IPS-18c (cell line): ENCODE data around the gene MTERF4.

Experiments used
- H3K4me3 ChIP-seq: 2 replicates; pipeline ENCODE4 v1.7.0; 2013; ENCODE audit warnings: low read depth, mild to moderate bottlenecking, low read length, moderate library complexity; ENCODE audit not compliant: insufficient read depth
- H3K9me3 ChIP-seq: one replicate; pipeline ENCODE4 v1.6.1; 2013; ENCODE audit warnings: mild to moderate bottlenecking, low read length, moderate library complexity; ENCODE audit not compliant: control insufficient read depth, insufficient read depth

The MTERF4 gene

GRCh38 chr2:241136661-241137260 lies 34.7 kb upstream of the MTERF4 start:
- Histone ChIP-seq H3K9me3 (no peaks in the 10 kb centered on the region), H3K4me3 (no peak overlapping the region)

- H3K4me3 ChIP-seq = no peak overlapping the region
- no peaks in the 10 kb centered on the region for H3K9me3 ChIP-seq
These were observed 34.1 kb upstream of the MTERF4 start for GRCh38 chr2:241136191-241136590.

GRCh38 chr2:241135737-241136136 lies 33.6 kb upstream of the MTERF4 start:
- H3K4me3 ChIP-seq = no peak overlapping the region
- H3K9me3 ChIP-seq = no peaks in the 10 kb centered on the region

- Histone ChIP-seq H3K9me3 (no peaks in the 10 kb centered on the region), H3K4me3 (no peak overlapping the region)
These were observed 32.6 kb upstream of the MTERF4 start for GRCh38 chr2:241134711-241135110.

GRCh38 chr2:241133436-241133820 lies 31.3 kb upstream of the MTERF4 start:
- H3K4me3 ChIP-seq = no peak overlapping the region

GRCh38 chr2:241132538-241133435 lies 30.7 kb upstream of the MTERF4 start:
- H3K4me3 ChIP-seq = no peak overlapping the region
- no peaks in the 10 kb centered on the region for H3K9me3 ChIP-seq

More at GRCh38 chr2:241133436-241133820, 31.3 kb upstream of the MTERF4 start:
- H3K9me3 ChIP-seq = no peaks in the 10 kb centered on the region

GRCh38 chr2:241131531-241131930 lies 29.4 kb upstream of the MTERF4 start:
- no peak overlapping the region for H3K4me3 ChIP-seq
- no peaks in the 10 kb centered on the region for H3K9me3 ChIP-seq

GRCh38 chr2:241130316-241130715 lies 28.2 kb upstream of the MTERF4 start:
- Histone ChIP-seq H3K9me3 (no peaks in the 10 kb centered on the region), H3K4me3 (no peak overlapping the region)

- Histone ChIP-seq H3K9me3 (no peaks in the 10 kb centered on the region), H3K4me3 (no peak overlapping the region)
These were observed 27.2 kb upstream of the MTERF4 start for GRCh38 chr2:241129086-241129871.

GRCh38 chr2:241128266-241128665 lies 26.2 kb upstream of the MTERF4 start:
- Histone ChIP-seq H3K9me3 (no peaks in the 10 kb centered on the region), H3K4me3 (no peak overlapping the region)

- Histone ChIP-seq H3K4me3 (no peak overlapping the region), H3K9me3 (no peaks in the 10 kb centered on the region)
These were observed 24.7 kb upstream of the MTERF4 start for GRCh38 chr2:241126771-241127202.

GRCh38 chr2:241126201-241126611 lies 24.1 kb upstream of the MTERF4 start:
- Histone ChIP-seq H3K9me3 (no peaks in the 10 kb centered on the region), H3K4me3 (no peak overlapping the region)

GRCh38 chr2:241125626-241126025 lies 23.5 kb upstream of the MTERF4 start:
- H3K9me3 ChIP-seq = no peaks in the 10 kb centered on the region

GRCh38 chr2:241123816-241124536 lies 21.9 kb upstream of the MTERF4 start:
- H3K9me3 ChIP-seq = no peaks in the 10 kb centered on the region
- H3K4me3 ChIP-seq = no peak overlapping the region; the same call in 1 of the 2 replicates

More at GRCh38 chr2:241125626-241126025, 23.5 kb upstream of the MTERF4 start:
- H3K4me3 ChIP-seq = no peak overlapping the region

GRCh38 chr2:241122376-241123002 lies 20.4 kb upstream of the MTERF4 start:
- H3K9me3 ChIP-seq = no peaks in the 10 kb centered on the region
- H3K4me3 ChIP-seq = no peak overlapping the region

GRCh38 chr2:241121008-241121407 lies 18.9 kb upstream of the MTERF4 start:
- no peak overlapping the region for H3K4me3 ChIP-seq

GRCh38 chr2:241120440-241120839 lies 18.4 kb upstream of the MTERF4 start:
- no peaks in the 10 kb centered on the region for H3K9me3 ChIP-seq
- no peak overlapping the region for H3K4me3 ChIP-seq

More at GRCh38 chr2:241121008-241121407, 18.9 kb upstream of the MTERF4 start:
- H3K9me3 ChIP-seq = no peaks in the 10 kb centered on the region
